H9 (cell line): ENCODE data around the gene PRKAG2. TPM values are rescaled to one million over a fixed set of nuclear protein-coding genes. Genes with fewer than 3 reads are reported as not detected.

Experiments used
- DNase-seq: peaks from one replicate; pipeline ENCODE4 v3.0.0-alpha.2; 2017
- H2AFZ ChIP-seq: one replicate; pipeline ENCODE4 v1.6.1; 2013; ENCODE audit warnings: mild to moderate bottlenecking, low read length, control low read depth, moderate library complexity
- H2AK5ac ChIP-seq: 2 replicates; pipeline ENCODE4 v1.6.1; 2013; ENCODE audit warnings: low read length, control low read depth, mixed read lengths; ENCODE audit not compliant: insufficient read length
- H2BK120ac ChIP-seq: one replicate; pipeline ENCODE4 v1.6.1; 2013; ENCODE audit warnings: low read depth, mild to moderate bottlenecking, low read length, control low read depth, inconsistent platforms; ENCODE audit not compliant: poor library complexity, severe bottlenecking
- H2BK12ac ChIP-seq: 2 replicates; pipeline ENCODE4 v1.6.1; 2013; ENCODE audit warnings: low read length, control low read depth, mixed read lengths, low read depth; ENCODE audit not compliant: insufficient read length
- H2BK15ac ChIP-seq: 2 replicates; pipeline ENCODE4 v1.6.1; 2013; ENCODE audit warnings: low read depth, low read length, control low read depth
- H2BK20ac ChIP-seq: one replicate; pipeline ENCODE4 v1.6.1; 2013; ENCODE audit warnings: low read depth, mild to moderate bottlenecking, low read length, control low read depth, inconsistent platforms; ENCODE audit not compliant: poor library complexity, severe bottlenecking
- H2BK5ac ChIP-seq: 2 replicates; pipeline ENCODE4 v1.6.1; 2013; ENCODE audit warnings: low read length, control low read depth, mixed read lengths; ENCODE audit not compliant: insufficient read length
- H3K14ac ChIP-seq: 2 replicates; pipeline ENCODE4 v1.6.1; 2013; ENCODE audit warnings: low read length, control low read depth; ENCODE audit not compliant: insufficient read depth
- H3K18ac ChIP-seq: 2 replicates; pipeline ENCODE4 v1.6.1; 2013; ENCODE audit warnings: low read depth, mild to moderate bottlenecking, mixed read lengths, low read length, control low read depth; ENCODE audit not compliant: insufficient read length
- H3K23ac ChIP-seq: 2 replicates; pipeline ENCODE4 v1.6.1; 2013; ENCODE audit warnings: low read length, control low read depth, mixed read lengths, low read depth; ENCODE audit not compliant: insufficient read length
- H3K23me2 ChIP-seq: 2 replicates; pipeline ENCODE4 v1.6.1; 2013; ENCODE audit warnings: low read depth, mild to moderate bottlenecking, mixed read lengths, low read length, control low read depth; ENCODE audit not compliant: insufficient read length, poor library complexity, severe bottlenecking
- H3K27ac ChIP-seq: 2 replicates; pipeline ENCODE4 v1.5.1; 2013; ENCODE audit warnings: low read length, control low read depth, mixed read lengths, low read depth; ENCODE audit not compliant: insufficient read length
- H3K27me3 ChIP-seq: 2 replicates; pipeline ENCODE4 v1.6.1; 2013; ENCODE audit warnings: low read length, control low read depth, inconsistent platforms; ENCODE audit not compliant: insufficient read depth
- H3K4ac ChIP-seq: 2 replicates; pipeline ENCODE4 v1.6.1; 2013; ENCODE audit warnings: low read depth, mild to moderate bottlenecking, control low read depth, inconsistent platforms, low read length, moderate library complexity
- H3K4me1 ChIP-seq: 2 replicates; pipeline ENCODE4 v1.6.1; 2013; ENCODE audit warnings: low read length, control low read depth, inconsistent platforms; ENCODE audit not compliant: insufficient read depth
- H3K4me2 ChIP-seq: 2 replicates; pipeline ENCODE4 v1.6.1; 2013; ENCODE audit warnings: low read length, control low read depth, mixed read lengths; ENCODE audit not compliant: insufficient read length, insufficient read depth
- H3K56ac ChIP-seq: 2 replicates; pipeline ENCODE4 v1.6.1; 2013; ENCODE audit warnings: low read depth, mild to moderate bottlenecking, mixed read lengths, low read length, control low read depth; ENCODE audit not compliant: insufficient read length
- H3K79me1 ChIP-seq: 2 replicates; pipeline ENCODE4 v1.6.1; 2013; ENCODE audit warnings: low read depth, mild to moderate bottlenecking, moderate library complexity, low read length, control low read depth, inconsistent platforms; ENCODE audit not compliant: insufficient read depth, poor library complexity, severe bottlenecking
- H3K79me2 ChIP-seq: 2 replicates; pipeline ENCODE4 v1.6.1; 2013; ENCODE audit warnings: low read length, control low read depth, inconsistent platforms; ENCODE audit not compliant: insufficient read depth
- H3K9ac ChIP-seq: 2 replicates; pipeline ENCODE4 v1.6.1; 2013; ENCODE audit warnings: low read length, control low read depth, mixed read lengths; ENCODE audit not compliant: insufficient read length; ENCODE audit errors: extremely low read depth
- H3K9me3 ChIP-seq: one replicate; pipeline ENCODE4 v1.6.1; 2013; ENCODE audit warnings: low read depth, low read length, inconsistent platforms; ENCODE audit not compliant: control insufficient read depth
- H3T11ph ChIP-seq: one replicate; pipeline ENCODE4 v1.6.1; 2013; ENCODE audit warnings: mild to moderate bottlenecking, low read length, control low read depth, inconsistent platforms
- H4K20me1 ChIP-seq: one replicate; pipeline ENCODE4 v1.6.1; 2013; ENCODE audit not compliant: control insufficient read depth, insufficient read length, insufficient read depth
- H4K5ac ChIP-seq: 2 replicates; pipeline ENCODE4 v1.6.1; 2013; ENCODE audit warnings: low read depth, mild to moderate bottlenecking, mixed read lengths, low read length, control low read depth; ENCODE audit not compliant: insufficient read length
- H4K8ac ChIP-seq: replicated peaks from 2 replicates; pipeline ENCODE4 v1.6.1; 2013; ENCODE audit warnings: low read length, control low read depth, mixed read lengths, low read depth; ENCODE audit not compliant: insufficient read length
- H4K91ac ChIP-seq: 2 replicates; pipeline ENCODE4 v1.6.1; 2013; ENCODE audit warnings: low read depth, mild to moderate bottlenecking, moderate library complexity, mixed read lengths, low read length, control low read depth; ENCODE audit not compliant: insufficient read length
- H3K27ac Mint-ChIP-seq, 3 experiments: 2 replicates in 2 of 3; 3 replicates in 1 of 3; pipeline ENCODE4 v1.8.0; 2020 to 2021; ENCODE audit warnings: mixed read lengths in 3 of 3, mild to moderate bottlenecking in 1 of 3, moderate library complexity in 1 of 3
- H3K27me3 Mint-ChIP-seq: 2 replicates; pipeline ENCODE4 v1.8.0; 2021; ENCODE audit warnings: low read depth, mild to moderate bottlenecking, moderate library complexity, mixed read lengths
- H3K36me3 Mint-ChIP-seq, 3 experiments: 2 replicates in 2 of 3; 3 replicates in 1 of 3; pipeline ENCODE4 v1.8.0; 2020 to 2021; ENCODE audit warnings: low read depth in 3 of 3, mixed read lengths in 3 of 3; ENCODE audit not compliant: insufficient read depth in 1 of 3
- H3K4me1 Mint-ChIP-seq, 2 experiments: 2 replicates each; pipeline ENCODE4 v1.8.0; 2020; ENCODE audit warnings: mixed read lengths in 2 of 2
- H3K4me3 Mint-ChIP-seq, 2 experiments: 2 replicates in 1 of 2; 3 replicates in 1 of 2; pipeline ENCODE4 v1.8.0; 2020 to 2021; ENCODE audit warnings: mild to moderate bottlenecking in 2 of 2, mixed read lengths in 2 of 2, moderate library complexity in 1 of 2
- H3K9me3 Mint-ChIP-seq, 2 experiments: 2 replicates in 1 of 2; 3 replicates in 1 of 2; pipeline ENCODE4 v1.8.0; 2020; ENCODE audit warnings: mild to moderate bottlenecking in 2 of 2, mixed read lengths in 2 of 2, moderate library complexity in 1 of 2
- WGBS: extraction: QIAGEN DNeasy Blood & Tissue Kit; methylation state at CpG from one replicate; pipeline ENCODE4 v1.1.7; 2013; ENCODE audit warnings: missing lambda C conversion rate, low lambda C conversion rate, mixed read lengths; ENCODE audit not compliant: insufficient read length; ENCODE audit errors: extremely low coverage; 5-methylcytosine and 5-hydroxymethylcytosine counted together
- total RNA-seq: library from RNA; stranded (reverse); gene quantifications from 2 replicates; pipeline ENCODE4 v1.2.1, GENCODE V29; 2021
- TF ChIP-seq, protein P1 (sequence below): fragments of 200-600 bp; sonication (generic); conservative IDR thresholded peaks from 3 replicates; pipeline ENCODE4 v1.8.0; 2021; ENCODE audit warnings: antibody characterized with exemption, mild to moderate bottlenecking

Gene PRKAG2
- total RNA-seq, 1 experiment from 2014 or later, result 11.8 TPM

DNA sequence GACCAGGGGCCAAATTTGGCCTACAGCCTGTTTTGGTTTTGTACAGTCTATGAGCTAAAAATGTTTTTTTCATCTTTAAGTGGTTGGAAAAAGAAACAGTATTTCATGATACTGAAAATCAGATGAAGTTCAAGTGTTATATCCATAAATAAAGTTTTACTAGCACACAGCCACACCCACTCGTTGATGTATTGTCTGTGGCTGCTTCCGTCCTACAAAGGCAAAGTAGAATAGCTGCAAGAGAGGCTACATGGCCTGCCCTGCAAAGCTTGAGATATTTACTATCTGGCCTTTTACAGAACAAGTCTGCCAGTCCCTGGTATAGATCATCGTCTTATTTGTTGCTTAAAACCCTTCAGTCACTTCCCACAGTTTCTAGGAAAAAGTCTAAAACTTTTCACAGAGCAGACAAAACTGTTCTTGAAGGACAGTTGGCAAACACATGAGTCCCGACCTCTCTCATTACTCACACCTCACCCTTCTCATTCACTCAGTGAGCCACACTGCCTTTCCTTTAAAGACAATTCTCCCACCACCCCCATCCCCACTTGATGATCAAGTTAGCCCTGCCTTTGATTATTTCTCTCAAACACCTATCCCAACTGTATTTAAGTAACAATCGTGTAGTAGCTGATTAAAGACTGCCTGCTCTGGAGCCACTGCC lies 367.1 kb downstream of the PRKAG2 start:
- Histone ChIP-seq H3K14ac (no peak overlapping the region), H3K4me2 (no peak overlapping the region)
- peak overlapping the region; percentile 1 to 80 (median 28); a peak in 5 of 7 replicates for H3K27ac Mint-ChIP-seq

More for the DNA sequence above, 367.1 kb downstream of the PRKAG2 start:
- peaks cover 0 to 8% (median 0%) of the 10 kb centered on the region in 3 experiments; a peak in 3 of 7 replicates for H3K36me3 Mint-ChIP-seq
- peaks cover 11% of the 10 kb centered on the region; the same call in 1 of the 2 replicates for H3K4me1 ChIP-seq
- peak overlapping the region in 1 of 2 experiments; percentile 15; a peak in 2 of 5 replicates for H3K4me3 Mint-ChIP-seq
- H3K79me2 ChIP-seq, result peaks cover 78% of the 10 kb centered on the region
- no peak for DNase-seq
- H2BK5ac ChIP-seq, result no peak overlapping the region
- no peaks in the 10 kb centered on the region for H4K20me1 ChIP-seq
- no peak overlapping the region for H3K18ac ChIP-seq
- no peak overlapping the region for H3K4ac ChIP-seq
- TF ChIP-seq, protein P1, sequence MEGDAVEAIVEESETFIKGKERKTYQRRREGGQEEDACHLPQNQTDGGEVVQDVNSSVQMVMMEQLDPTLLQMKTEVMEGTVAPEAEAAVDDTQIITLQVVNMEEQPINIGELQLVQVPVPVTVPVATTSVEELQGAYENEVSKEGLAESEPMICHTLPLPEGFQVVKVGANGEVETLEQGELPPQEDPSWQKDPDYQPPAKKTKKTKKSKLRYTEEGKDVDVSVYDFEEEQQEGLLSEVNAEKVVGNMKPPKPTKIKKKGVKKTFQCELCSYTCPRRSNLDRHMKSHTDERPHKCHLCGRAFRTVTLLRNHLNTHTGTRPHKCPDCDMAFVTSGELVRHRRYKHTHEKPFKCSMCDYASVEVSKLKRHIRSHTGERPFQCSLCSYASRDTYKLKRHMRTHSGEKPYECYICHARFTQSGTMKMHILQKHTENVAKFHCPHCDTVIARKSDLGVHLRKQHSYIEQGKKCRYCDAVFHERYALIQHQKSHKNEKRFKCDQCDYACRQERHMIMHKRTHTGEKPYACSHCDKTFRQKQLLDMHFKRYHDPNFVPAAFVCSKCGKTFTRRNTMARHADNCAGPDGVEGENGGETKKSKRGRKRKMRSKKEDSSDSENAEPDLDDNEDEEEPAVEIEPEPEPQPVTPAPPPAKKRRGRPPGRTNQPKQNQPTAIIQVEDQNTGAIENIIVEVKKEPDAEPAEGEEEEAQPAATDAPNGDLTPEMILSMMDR, result no peak
- H4K5ac ChIP-seq, result no peak overlapping the region
- no peaks in the 10 kb centered on the region for H3K9me3 Mint-ChIP-seq
- peaks cover 2% of the 10 kb centered on the region for H3K79me1 ChIP-seq
- H2AK5ac ChIP-seq, result no peak overlapping the region
- H3K56ac ChIP-seq, result no peak overlapping the region
- no peaks in the 10 kb centered on the region for H3K27me3 Mint-ChIP-seq
- no peak overlapping the region for H2BK20ac ChIP-seq
- H2AFZ ChIP-seq, result no peak overlapping the region
- H3K27me3 ChIP-seq, result no peaks in the 10 kb centered on the region
- H3T11ph ChIP-seq, result no peak overlapping the region
- H4K91ac ChIP-seq, result no peak overlapping the region
- WGBS, result no CpG with 5 or more reads among the region's 5 CpGs
- H3K4me1 Mint-ChIP-seq, result peaks cover 68 to 70% of the 10 kb centered on the region in 2 experiments
- no peaks in the 10 kb centered on the region for H3K9me3 ChIP-seq
- no peaks in the 10 kb centered on the region for H3K23me2 ChIP-seq
- no peak overlapping the region for H2BK15ac ChIP-seq
- H2BK120ac ChIP-seq, result no peak overlapping the region
- H2BK12ac ChIP-seq, result no peak overlapping the region
- no peak overlapping the region for H4K8ac ChIP-seq
- no peak overlapping the region for H3K9ac ChIP-seq
- no peak overlapping the region for H3K27ac ChIP-seq
- H3K23ac ChIP-seq, result no peak overlapping the region
